ENCODE measurements around the gene UVSSA. TPM values are rescaled to one million over a fixed set of nuclear protein-coding genes. Genes with fewer than 3 reads are reported as not detected.

UVSSA gene
- total and polyA plus RNA-seq, 7 donors = 1.8 to 18.7 (median 8.7) TPM

- H3K27me3 ChIP-seq = no peaks in the 10 kb centered on the region
- H3K4me1 ChIP-seq = no peaks in the 10 kb centered on the region
- no peak for TF ChIP-seq EP300 (IDR thresholded peaks at IDR 0.05)
- TF ChIP-seq CTCF (IDR thresholded peaks at IDR 0.05) = no peak
- no peak for TF ChIP-seq POLR2A (IDR thresholded peaks at IDR 0.05)
- no peak for TF ChIP-seq POLR2AphosphoS5 (IDR thresholded peaks at IDR 0.05)
- intact Hi-C loops (cut with DNase I) = no loop called here
- DNase-seq = no peak
- H3K27ac ChIP-seq = no peak overlapping the region
- H3K9me3 ChIP-seq = no peaks in the 10 kb centered on the region
- peaks cover 23 to 64% (median 48%) of the 10 kb centered on the region in 4 donors for H3K36me3 ChIP-seq
- 97% methylated on average over 38 of the region's 38 CpGs for WGBS, 2 donors
- H3K4me3 ChIP-seq = no peak overlapping the region
Measured at GRCh38 chr4:1339489-1339888, 7.5 kb upstream of the UVSSA start.

GRCh38 chr4:1340181-1340747, 6.7 kb upstream of the UVSSA start:
- intact Hi-C loops (cut with DNase I) = loop anchor here (10.0 kb wide), 1 partner anchor 175 kb away; no protein-coding TSS in a partner anchor
- H3K27me3 ChIP-seq = no peaks in the 10 kb centered on the region
- H3K4me3 ChIP-seq = no peak overlapping the region
- TF ChIP-seq POLR2A (IDR thresholded peaks at IDR 0.05) (no peak), EP300 (IDR thresholded peaks at IDR 0.05) (no peak), POLR2AphosphoS5 (IDR thresholded peaks at IDR 0.05) (no peak), CTCF (IDR thresholded peaks at IDR 0.05) (no peak)
- no peaks in the 10 kb centered on the region for H3K9me3 ChIP-seq
- WGBS, 2 donors = 90% methylated on average over 29 of the region's 29 CpGs
- H3K4me1 ChIP-seq = peaks cover 0 to 5% (median 4%) of the 10 kb centered on the region in 4 donors
- H3K36me3 ChIP-seq = peaks cover 23 to 57% (median 45%) of the 10 kb centered on the region in 4 donors
- no peak for DNase-seq
- no peak overlapping the region for H3K27ac ChIP-seq

GRCh38 chr4:1340861-1341260, 6.1 kb upstream of the UVSSA start:
- Histone ChIP-seq H3K9me3 (no peaks in the 10 kb centered on the region), H3K36me3 (peaks cover 23 to 57% (median 45%) of the 10 kb centered on the region in 4 donors), H3K27ac (no peak overlapping the region), H3K27me3 (no peaks in the 10 kb centered on the region), H3K4me1 (peaks cover 0 to 11% (median 10%) of the 10 kb centered on the region in 4 donors), H3K4me3 (no peak overlapping the region)
- no peak for TF ChIP-seq POLR2A (IDR thresholded peaks at IDR 0.05)
- TF ChIP-seq POLR2AphosphoS5 (IDR thresholded peaks at IDR 0.05) = no peak
- no peak for TF ChIP-seq CTCF (IDR thresholded peaks at IDR 0.05)
- no peak for TF ChIP-seq EP300 (IDR thresholded peaks at IDR 0.05)
- 96 to 97% methylated on average over 20 of the region's 20 CpGs for WGBS, 2 donors
- no peak for DNase-seq
- intact Hi-C loops (cut with DNase I) = loop anchor here (10.0 kb wide), 1 partner anchor 176 kb away; no protein-coding TSS in a partner anchor

- Histone ChIP-seq H3K4me1 (peaks cover 0 to 14% (median 10%) of the 10 kb centered on the region in 4 donors), H3K4me3 (no peak overlapping the region), H3K27me3 (no peaks in the 10 kb centered on the region), H3K27ac (no peak overlapping the region), H3K9me3 (no peaks in the 10 kb centered on the region), H3K36me3 (peaks cover 23 to 50% (median 39%) of the 10 kb centered on the region in 4 donors)
- intact Hi-C loops (cut with DNase I) = loop anchor here (10.0 kb wide), 1 partner anchor 177 kb away; no protein-coding TSS in a partner anchor
- no peak for DNase-seq
- WGBS, 2 donors = 94 to 100% methylated on average over 1 of the region's 1 CpG
- TF ChIP-seq CTCF (IDR thresholded peaks at IDR 0.05) (no peak), EP300 (IDR thresholded peaks at IDR 0.05) (no peak), POLR2A (IDR thresholded peaks at IDR 0.05) (no peak), POLR2AphosphoS5 (IDR thresholded peaks at IDR 0.05) (no peak)
Measured at GRCh38 chr4:1342003-1342402, 5.0 kb upstream of the UVSSA start.

All from sigmoid colon (tissue), 7 donors.